Progenitor cell of endocrine pancreas (in vitro differentiated cells): Measurements from ENCODE around the gene CDC6. TPM values are rescaled to one million over a fixed set of nuclear protein-coding genes. Genes with fewer than 3 reads are reported as not detected.

Experiments
- DNase-seq: peaks from one replicate; pipeline ENCODE4 v3.0.0; 2021; ENCODE audit warnings: low spot score; ENCODE audit not compliant: unreplicated experiment
- H3K27ac Mint-ChIP-seq: 2 replicates; pipeline ENCODE4 v1.8.0; 2021; ENCODE audit warnings: mild to moderate bottlenecking, moderate library complexity, mixed read lengths
- H3K27me3 Mint-ChIP-seq: 2 replicates; pipeline ENCODE4 v1.8.0; 2021; ENCODE audit warnings: mixed read lengths
- H3K36me3 Mint-ChIP-seq: 2 replicates; pipeline ENCODE4 v1.8.0; 2022; ENCODE audit warnings: mixed read lengths; ENCODE audit not compliant: insufficient read depth
- H3K4me1 Mint-ChIP-seq: 2 replicates; pipeline ENCODE4 v1.8.0; 2021; ENCODE audit warnings: low read depth, mixed read lengths
- H3K4me3 Mint-ChIP-seq: 2 replicates; pipeline ENCODE4 v1.8.0; 2021; ENCODE audit warnings: low read depth, mild to moderate bottlenecking, moderate library complexity, mixed read lengths
- H3K9me3 Mint-ChIP-seq: 2 replicates; pipeline ENCODE4 v1.8.0; 2021; ENCODE audit warnings: low read depth, mixed read lengths
- CTCF ChIP-seq: fragments of 200-600 bp; sonication (generic); IDR thresholded peaks from one replicate; pipeline ENCODE4 v1.5.0; 2021; ENCODE audit warnings: antibody characterized with exemption, mild to moderate bottlenecking; ENCODE audit not compliant: unreplicated experiment
- total RNA-seq: library from RNA; stranded (reverse); gene quantifications from 2 replicates; pipeline ENCODE4 v1.2.1, GENCODE V29; 2021

The CDC6 gene
- total RNA-seq, 1 donor from 2014 or later = 35.7 TPM

GRCh38 chr17:40321524-40321929, 33.8 kb downstream of the CDC6 start:
- DNase-seq = no peak
- Mint-ChIP-seq H3K4me3 (no peak overlapping the region), H3K27ac (peak overlapping the region; percentile 56), H3K27me3 (no peaks in the 10 kb centered on the region), H3K36me3 (no peaks in the 10 kb centered on the region), H3K4me1 (peaks cover 46% of the 10 kb centered on the region), H3K9me3 (no peaks in the 10 kb centered on the region)
- TF ChIP-seq CTCF = no peak

GRCh38 chr17:40321961-40322357, 34.3 kb downstream of the CDC6 start:
- H3K27ac Mint-ChIP-seq = peak overlapping the region; percentile 56
- peaks cover 47% of the 10 kb centered on the region for H3K4me1 Mint-ChIP-seq
- H3K36me3 Mint-ChIP-seq = no peaks in the 10 kb centered on the region
- no peak overlapping the region for H3K4me3 Mint-ChIP-seq
- H3K27me3 Mint-ChIP-seq = no peaks in the 10 kb centered on the region
- no peak for DNase-seq
- no peak for TF ChIP-seq CTCF
- no peaks in the 10 kb centered on the region for H3K9me3 Mint-ChIP-seq

GRCh38 chr17:40322358-40323315, 35.0 kb downstream of the CDC6 start:
- Mint-ChIP-seq H3K27ac (peak overlapping the region; percentile 29), H3K36me3 (no peaks in the 10 kb centered on the region), H3K4me1 (peaks cover 47% of the 10 kb centered on the region), H3K4me3 (no peak overlapping the region), H3K27me3 (no peaks in the 10 kb centered on the region), H3K9me3 (no peaks in the 10 kb centered on the region)
- DNase-seq = no peak
- no peak for TF ChIP-seq CTCF

GRCh38 chr17:40323391-40324381, 36.0 kb downstream of the CDC6 start:
- no peak for DNase-seq
- Mint-ChIP-seq H3K4me1 (peaks cover 47% of the 10 kb centered on the region), H3K9me3 (no peaks in the 10 kb centered on the region), H3K27ac (peak overlapping the region; percentile 29), H3K36me3 (peaks cover 2% of the 10 kb centered on the region), H3K4me3 (no peak overlapping the region), H3K27me3 (no peaks in the 10 kb centered on the region)
- TF ChIP-seq CTCF = no peak
